PC-3 (cell line): ENCODE measurements around the gene GEN1. TPM values are rescaled to one million over a fixed set of nuclear protein-coding genes. Genes with fewer than 3 reads are reported as not detected.

Experiments
- ATAC-seq: fragments of 200-7000 bp; cut with Tn5 transposase; 2 replicates; pipeline ENCODE4 v1.9.1; 2020; ENCODE audit warnings: mild to moderate bottlenecking, moderate library complexity
- BruUV-seq: library from RNA; stranded (reverse); fragments of 400-500 nt; replicated peaks from 2 replicates; lab custom pipeline; 2021; lab: Mats Ljungman, UMichigan
- CTCF ChIA-PET: fragments of 300-600 bp; sonication (Branson Sonifier 250); formaldehyde crosslinking; loops from one replicate; lab custom pipeline; 2022; ENCODE audit warnings: antibody characterized with exemption; lab: Charles Lee
- POLR2A ChIA-PET: fragments of 300-600 bp; sonication (Branson Sonifier 250); formaldehyde crosslinking; loops from one replicate; lab custom pipeline; 2022; ENCODE audit warnings: antibody characterized with exemption; ENCODE audit not compliant: unreplicated experiment; lab: Charles Lee
- DNase-seq: peaks from one replicate; pipeline ENCODE4 v3.0.0-alpha.2; 2015
- H2AFZ ChIP-seq: fragments of 300-600 bp; sonication (generic); 2 replicates; pipeline ENCODE4 v1.6.0; 2016; ENCODE audit warnings: antibody characterized with exemption, low read length
- H3F3A ChIP-seq: fragments of 300-600 bp; sonication (generic); one replicate; pipeline ENCODE4 v1.6.0; 2017; ENCODE audit warnings: antibody characterized with exemption, low read length, control low read depth, mild to moderate bottlenecking; ENCODE audit not compliant: unreplicated experiment
- H3K27ac ChIP-seq: fragments of 300-600 bp; sonication (generic); 2 replicates; pipeline ENCODE4 v1.5.1; 2016; ENCODE audit warnings: mild to moderate bottlenecking, low read length
- H3K27me3 ChIP-seq: fragments of 300-600 bp; sonication (generic); 2 replicates; pipeline ENCODE4 v1.6.1; 2016; ENCODE audit warnings: low read length, mixed read lengths
- H3K36me3 ChIP-seq: fragments of 300-600 bp; sonication (generic); 2 replicates; pipeline ENCODE4 v1.6.1; 2016; ENCODE audit warnings: low read depth, mixed run types, low read length, mixed read lengths
- H3K4me1 ChIP-seq: fragments of 300-600 bp; sonication (generic); 2 replicates; pipeline ENCODE4 v1.5.1; 2016; ENCODE audit warnings: low read length; ENCODE audit not compliant: insufficient read depth
- H3K4me2 ChIP-seq: fragments of 300-600 bp; sonication (generic); 2 replicates; pipeline ENCODE4 v1.6.0; 2016; ENCODE audit warnings: low read length
- H3K4me3 ChIP-seq: fragments of 300-600 bp; sonication (generic); 2 replicates; pipeline ENCODE4 v1.5.1; 2016; ENCODE audit warnings: mild to moderate bottlenecking, low read length, mixed read lengths
- H3K79me2 ChIP-seq: fragments of 300-600 bp; sonication (generic); 2 replicates; pipeline ENCODE4 v1.6.1; 2017; ENCODE audit warnings: low read length, mixed read lengths
- H3K9ac ChIP-seq: fragments of 300-600 bp; sonication (generic); 2 replicates; pipeline ENCODE4 v1.6.0; 2016; ENCODE audit warnings: mild to moderate bottlenecking, low read length
- H3K9me2 ChIP-seq: fragments of 300-600 bp; sonication (generic); replicated peaks from 2 replicates; pipeline ENCODE4 v1.6.1; 2016; ENCODE audit warnings: mixed run types, low read length, mixed read lengths
- H3K9me3 ChIP-seq: fragments of 300-600 bp; sonication (generic); 2 replicates; pipeline ENCODE4 v1.6.1; 2016; ENCODE audit warnings: low read length, mixed read lengths
- H4K20me1 ChIP-seq: fragments of 300-600 bp; sonication (generic); 2 replicates; pipeline ENCODE4 v1.6.1; 2016; ENCODE audit warnings: low read length, mixed read lengths
- CTCF ChIP-seq: fragments of 300-600 bp; sonication (generic); conservative IDR thresholded peaks from 2 replicates; pipeline ENCODE4 v1.5.1; 2017; ENCODE audit warnings: antibody characterized with exemption, low read depth, mild to moderate bottlenecking, low read length
- EZH2 ChIP-seq: fragments of 300-600 bp; sonication (generic); IDR thresholded peaks from one replicate; pipeline ENCODE4 v1.6.1; 2017; ENCODE audit warnings: antibody characterized with exemption, mild to moderate bottlenecking, low read length; ENCODE audit not compliant: unreplicated experiment
- EZH2phosphoT487 ChIP-seq: fragments of 300-600 bp; sonication (generic); IDR thresholded peaks from 2 replicates; pipeline ENCODE4 v1.6.1; 2018; ENCODE audit warnings: mild to moderate bottlenecking, antibody characterized with exemption, low read length, borderline replicate concordance
- intact Hi-C: fragments of 100-400 bp; cut with micrococcal nuclease; formaldehyde crosslinking; loops from 2 replicates; pipeline ENCODE4 v1.9.0; 2023
- total RNA-seq: library from RNA; depleted of rRNA; stranded (reverse); fragments of >200 nt; gene quantifications from 2 replicates; pipeline ENCODE4 v1.2.3, GENCODE V29; 2014

Gene GEN1
- total RNA-seq, 1 experiment from 2014 or later: 21.4 TPM

- peaks cover 55% of the 10 kb centered on the region for H3K79me2 ChIP-seq
- no peak overlapping the region for H3K4me3 ChIP-seq
- H4K20me1 ChIP-seq: peaks cover 4% of the 10 kb centered on the region; the same call in 1 of the 2 replicates
- CTCF ChIA-PET: no interaction called here
- H3K9me3 ChIP-seq: no peaks in the 10 kb centered on the region
- POLR2A ChIA-PET: no interaction called here
- H3K27ac ChIP-seq: no peak overlapping the region
- peaks cover 18% of the 10 kb centered on the region; the same call in 1 of the 2 replicates for H3K36me3 ChIP-seq
- DNase-seq: no peak
- intact Hi-C loops: no loop called here
- no peak for ATAC-seq
- H2AFZ ChIP-seq: no peak overlapping the region
- H3K4me2 ChIP-seq: no peak overlapping the region
- TF ChIP-seq CTCF: no peak
- H3F3A ChIP-seq: no peaks in the 10 kb centered on the region
- no peak overlapping the region for H3K9ac ChIP-seq
- H3K27me3 ChIP-seq: no peaks in the 10 kb centered on the region
- BruUV-seq: no TSS peak
- no peaks in the 10 kb centered on the region for H3K9me2 ChIP-seq
- H3K4me1 ChIP-seq: peaks cover 23% of the 10 kb centered on the region
Observed at GRCh38 chr2:17759805-17760204, 5.9 kb downstream of the GEN1 start.

DNA sequence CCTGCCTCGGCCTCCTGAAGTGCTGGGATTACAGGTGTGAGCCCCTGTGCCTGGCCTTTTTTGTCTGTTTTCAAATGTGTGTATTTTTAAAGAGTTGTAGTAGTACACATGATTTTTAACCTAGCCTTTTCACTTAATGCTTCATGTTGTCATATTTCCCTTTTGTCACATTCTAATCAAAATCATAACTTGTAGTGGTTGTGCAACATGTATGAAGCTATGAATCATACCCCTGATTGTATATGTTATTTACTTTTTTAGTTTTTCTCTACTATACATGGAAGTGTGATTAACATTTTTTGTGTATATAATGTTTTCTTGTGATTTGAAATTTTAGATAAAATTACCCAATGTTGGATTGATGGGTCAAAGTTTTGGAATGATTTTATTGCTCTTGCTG lies 8.5 kb downstream of the GEN1 start:
- H3K27ac ChIP-seq: no peak overlapping the region
- no peak overlapping the region for H3K4me2 ChIP-seq
- no peak overlapping the region for H2AFZ ChIP-seq
- DNase-seq (no peak), ATAC-seq (no peak)
- intact Hi-C loops: no loop called here
- peaks cover 29% of the 10 kb centered on the region for H3K79me2 ChIP-seq
- H3K36me3 ChIP-seq: peaks cover 27% of the 10 kb centered on the region; the same call in 1 of the 2 replicates
- H3F3A ChIP-seq: no peaks in the 10 kb centered on the region
- H3K9me2 ChIP-seq: no peaks in the 10 kb centered on the region
- no peaks in the 10 kb centered on the region for H3K9me3 ChIP-seq
- H3K4me3 ChIP-seq: no peak overlapping the region
- ChIA-PET POLR2A (no interaction called here), CTCF (no interaction called here)
- no peak for TF ChIP-seq EZH2
- no peak for TF ChIP-seq EZH2phosphoT487
- no peak for TF ChIP-seq CTCF
- H4K20me1 ChIP-seq: no peaks in the 10 kb centered on the region
- H3K9ac ChIP-seq: no peak overlapping the region
- BruUV-seq: no TSS peak
- H3K27me3 ChIP-seq: no peaks in the 10 kb centered on the region
- H3K4me1 ChIP-seq: peaks cover 2% of the 10 kb centered on the region; the same call in 1 of the 2 replicates

DNA sequence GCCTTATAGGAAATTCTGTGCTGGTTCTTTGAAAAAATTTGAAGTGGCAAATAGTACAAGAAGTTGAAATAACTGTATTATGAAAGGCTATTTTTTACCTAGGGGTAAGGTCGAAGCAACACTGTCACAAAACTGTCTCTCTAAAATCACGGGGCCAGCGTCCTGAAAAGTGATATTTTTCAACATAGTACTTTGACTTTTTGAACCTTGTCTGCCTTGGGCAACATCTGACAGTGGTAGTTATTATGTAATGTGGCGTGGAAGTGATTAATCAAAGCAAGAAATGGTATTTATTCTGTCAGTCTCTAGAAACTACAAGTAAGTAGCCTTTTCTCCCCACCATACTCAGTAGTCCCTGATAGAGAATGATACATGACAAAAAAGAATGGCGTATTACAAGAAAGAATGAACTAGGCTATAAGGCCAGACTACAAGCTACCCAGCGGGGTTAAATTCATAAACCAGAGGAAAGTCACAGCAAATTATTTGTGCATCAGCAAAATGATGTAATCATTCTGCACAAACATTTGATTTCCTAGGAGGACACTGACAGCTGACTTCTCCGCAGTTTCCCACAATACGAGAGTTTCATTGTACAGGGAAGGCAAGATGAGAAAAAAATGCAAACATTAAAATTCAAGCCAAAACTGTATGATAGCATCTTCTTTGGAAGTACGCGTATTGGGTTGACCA lies 9.8 kb downstream of the GEN1 start:
- Histone ChIP-seq H3K27ac (no peak overlapping the region), H3K4me3 (no peak overlapping the region), H4K20me1 (no peaks in the 10 kb centered on the region), H2AFZ (no peak overlapping the region), H3K27me3 (no peaks in the 10 kb centered on the region), H3K9me3 (no peaks in the 10 kb centered on the region), H3F3A (no peaks in the 10 kb centered on the region), H3K9me2 (no peaks in the 10 kb centered on the region), H3K4me1 (no peaks in the 10 kb centered on the region), H3K4me2 (no peak overlapping the region), H3K9ac (no peak overlapping the region), H3K36me3 (peaks cover 32% of the 10 kb centered on the region; the same call in 1 of the 2 replicates), H3K79me2 (peaks cover 16% of the 10 kb centered on the region)
- CTCF ChIA-PET: no interaction called here
- POLR2A ChIA-PET: no interaction called here
- DNase-seq: no peak
- ATAC-seq: no peak
- no peak for TF ChIP-seq EZH2
- TF ChIP-seq EZH2phosphoT487: no peak
- TF ChIP-seq CTCF: no peak
- BruUV-seq: no TSS peak
- intact Hi-C loops: no loop called here
